Measurements from ENCODE around the gene NEMP1. TPM values are rescaled to one million over a fixed set of nuclear protein-coding genes. Genes with fewer than 3 reads are reported as not detected.
"Not testable (repeated sequence)": the region's sequence is repeated elsewhere in the genome, so short reads cannot be mapped to it uniquely, and the experiment has no call there.

NEMP1 gene
- total RNA-seq, 6 experiments from 2014 or later = 13.0 to 22.1 (median 20.7) TPM

DNA sequence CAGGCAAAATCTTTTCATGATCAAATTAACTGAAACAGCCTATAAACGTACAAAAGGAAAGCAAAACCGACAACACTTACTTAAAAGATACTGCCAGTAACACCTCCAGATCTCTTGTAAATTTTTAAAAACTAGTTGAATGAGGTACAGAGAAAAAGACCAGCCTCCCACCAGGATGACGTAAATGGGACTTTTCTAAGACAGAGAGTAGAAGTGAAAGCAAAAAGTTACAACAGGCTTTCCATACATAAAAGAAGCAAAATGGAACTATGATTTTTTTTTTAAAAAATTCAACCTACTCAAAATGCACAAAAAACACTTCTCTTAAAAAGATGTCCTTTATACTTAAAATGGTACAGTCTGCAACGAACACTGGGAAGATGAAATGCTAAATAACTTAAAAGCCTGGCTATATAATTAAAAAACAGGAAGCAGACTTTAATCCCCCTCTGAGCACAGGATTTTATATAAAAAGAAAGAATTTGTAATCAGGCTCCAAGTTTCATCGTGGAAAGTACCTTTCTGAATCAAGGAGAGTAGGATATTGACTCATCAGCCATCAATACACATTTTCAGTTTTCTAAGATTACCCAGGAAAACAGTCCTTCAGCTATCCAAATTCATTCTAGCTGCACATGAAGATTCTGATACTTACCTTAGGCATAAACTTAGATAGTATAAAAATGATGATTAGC is 14.5 kb downstream of the NEMP1 start:
- no peak overlapping the region for H3K27ac Mint-ChIP-seq
- no peak for DNase-seq
- H3K27me3 Mint-ChIP-seq (ENCODE audit: insufficient read depth) = peaks cover 1% of the 10 kb centered on the region; the same call in 1 of the 2 replicates
- peaks cover 4% of the 10 kb centered on the region; the same call in 1 of the 2 replicates for H3K4me1 Mint-ChIP-seq (ENCODE audit: low read depth)
- H3K36me3 Mint-ChIP-seq (ENCODE audit: low read depth) = no peaks in the 10 kb centered on the region; the same call in 1 of the 2 replicates
- H3K4me3 Mint-ChIP-seq = no peak overlapping the region
- TF ChIP-seq, protein P1, sequence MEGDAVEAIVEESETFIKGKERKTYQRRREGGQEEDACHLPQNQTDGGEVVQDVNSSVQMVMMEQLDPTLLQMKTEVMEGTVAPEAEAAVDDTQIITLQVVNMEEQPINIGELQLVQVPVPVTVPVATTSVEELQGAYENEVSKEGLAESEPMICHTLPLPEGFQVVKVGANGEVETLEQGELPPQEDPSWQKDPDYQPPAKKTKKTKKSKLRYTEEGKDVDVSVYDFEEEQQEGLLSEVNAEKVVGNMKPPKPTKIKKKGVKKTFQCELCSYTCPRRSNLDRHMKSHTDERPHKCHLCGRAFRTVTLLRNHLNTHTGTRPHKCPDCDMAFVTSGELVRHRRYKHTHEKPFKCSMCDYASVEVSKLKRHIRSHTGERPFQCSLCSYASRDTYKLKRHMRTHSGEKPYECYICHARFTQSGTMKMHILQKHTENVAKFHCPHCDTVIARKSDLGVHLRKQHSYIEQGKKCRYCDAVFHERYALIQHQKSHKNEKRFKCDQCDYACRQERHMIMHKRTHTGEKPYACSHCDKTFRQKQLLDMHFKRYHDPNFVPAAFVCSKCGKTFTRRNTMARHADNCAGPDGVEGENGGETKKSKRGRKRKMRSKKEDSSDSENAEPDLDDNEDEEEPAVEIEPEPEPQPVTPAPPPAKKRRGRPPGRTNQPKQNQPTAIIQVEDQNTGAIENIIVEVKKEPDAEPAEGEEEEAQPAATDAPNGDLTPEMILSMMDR (IDR thresholded peaks at IDR 0.05) = no peak
- H3K9me3 Mint-ChIP-seq = no peaks in the 10 kb centered on the region

DNA sequence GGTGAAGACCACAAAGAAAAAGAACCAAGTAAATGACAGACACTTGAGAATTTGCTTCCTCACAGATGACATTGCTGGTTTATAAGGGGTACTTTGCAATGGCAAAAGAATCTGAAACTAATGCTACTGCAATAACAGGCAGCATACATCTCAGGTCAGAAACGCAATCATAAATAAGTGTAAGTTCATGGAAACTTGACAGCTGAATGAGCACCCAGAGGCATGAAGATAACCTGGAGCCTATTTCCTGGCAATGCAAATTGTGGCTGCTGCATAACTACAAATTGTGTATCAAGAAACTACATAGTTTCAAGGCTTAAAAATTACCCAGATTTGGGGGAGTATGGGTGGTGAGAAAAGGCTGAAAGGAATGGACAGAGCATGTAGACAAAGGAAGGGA is 20.1 kb downstream of the NEMP1 start:
- TF ChIP-seq, protein P1 (IDR thresholded peaks at IDR 0.05) = no peak
- Mint-ChIP-seq H3K27ac (no peak overlapping the region), H3K4me3 (no peak overlapping the region), H3K27me3 (ENCODE audit: insufficient read depth) (no peaks in the 10 kb centered on the region), H3K4me1 (ENCODE audit: low read depth) (no peaks in the 10 kb centered on the region), H3K36me3 (ENCODE audit: low read depth) (peaks cover 22% of the 10 kb centered on the region), H3K9me3 (no peaks in the 10 kb centered on the region)
- DNase-seq = no peak

DNA sequence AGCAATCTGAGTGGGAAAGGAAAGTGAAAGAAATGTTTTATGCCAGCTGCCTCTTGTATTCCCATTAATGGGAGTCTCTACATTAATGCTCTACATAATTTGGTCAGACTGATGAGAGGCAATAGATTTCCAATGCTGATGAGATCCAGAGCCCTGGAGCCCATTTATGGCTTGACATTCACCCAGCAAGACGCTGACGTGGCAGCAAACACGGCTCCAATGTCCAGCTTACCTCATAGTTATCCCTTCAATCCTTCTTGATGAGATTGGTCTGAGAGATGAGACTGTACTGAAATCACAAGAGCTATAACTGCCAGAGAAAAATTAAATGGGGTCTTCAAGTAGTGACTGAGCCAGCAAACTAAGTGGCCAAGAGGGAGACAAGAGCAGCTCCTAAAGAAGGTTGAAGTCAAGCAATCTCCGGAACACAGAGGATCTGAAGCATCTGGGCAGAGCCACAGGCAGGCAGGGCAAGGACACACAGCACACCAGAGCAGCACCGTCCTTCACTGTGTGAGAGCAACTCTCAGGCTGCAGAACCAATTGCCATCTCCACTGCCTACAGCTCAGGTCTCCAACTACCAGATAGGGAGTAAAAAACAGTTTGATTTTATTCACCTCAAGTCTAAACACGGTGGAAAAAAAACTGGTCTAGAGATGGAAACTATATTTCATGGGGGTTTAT is 21.4 kb downstream of the NEMP1 start:
- Mint-ChIP-seq H3K9me3 (no peaks in the 10 kb centered on the region), H3K4me1 (ENCODE audit: low read depth) (no peaks in the 10 kb centered on the region), H3K4me3 (no peak overlapping the region), H3K36me3 (ENCODE audit: low read depth) (peaks cover 22% of the 10 kb centered on the region), H3K27ac (no peak overlapping the region), H3K27me3 (ENCODE audit: insufficient read depth) (no peaks in the 10 kb centered on the region)
- no peak for DNase-seq
- TF ChIP-seq, protein P1 (IDR thresholded peaks at IDR 0.05) = no peak

DNA sequence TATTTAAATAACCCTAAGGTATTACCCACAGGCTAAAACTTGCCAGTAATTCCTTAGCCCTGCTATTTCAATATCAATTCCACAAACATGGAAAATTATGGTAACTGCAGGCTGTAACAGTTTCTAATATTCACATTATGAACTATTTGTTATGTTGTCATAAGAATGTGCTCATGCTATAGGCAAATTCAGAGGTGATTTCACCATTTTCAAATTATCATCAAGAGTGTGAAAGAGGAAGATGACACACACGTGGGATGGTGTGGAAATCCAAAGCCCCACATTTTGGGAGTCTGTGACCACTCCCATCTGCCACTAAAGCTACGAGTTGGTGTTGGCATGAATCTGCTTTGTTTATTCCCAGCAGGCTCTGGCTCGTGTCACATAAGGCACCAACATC is 22.8 kb downstream of the NEMP1 start:
- Mint-ChIP-seq H3K4me3 (no peak overlapping the region), H3K36me3 (ENCODE audit: low read depth) (peaks cover 22% of the 10 kb centered on the region), H3K9me3 (no peaks in the 10 kb centered on the region), H3K27ac (no peak overlapping the region), H3K4me1 (ENCODE audit: low read depth) (no peaks in the 10 kb centered on the region), H3K27me3 (ENCODE audit: insufficient read depth) (no peaks in the 10 kb centered on the region)
- TF ChIP-seq, protein P1 (IDR thresholded peaks at IDR 0.05) = no peak
- DNase-seq = no peak

DNA sequence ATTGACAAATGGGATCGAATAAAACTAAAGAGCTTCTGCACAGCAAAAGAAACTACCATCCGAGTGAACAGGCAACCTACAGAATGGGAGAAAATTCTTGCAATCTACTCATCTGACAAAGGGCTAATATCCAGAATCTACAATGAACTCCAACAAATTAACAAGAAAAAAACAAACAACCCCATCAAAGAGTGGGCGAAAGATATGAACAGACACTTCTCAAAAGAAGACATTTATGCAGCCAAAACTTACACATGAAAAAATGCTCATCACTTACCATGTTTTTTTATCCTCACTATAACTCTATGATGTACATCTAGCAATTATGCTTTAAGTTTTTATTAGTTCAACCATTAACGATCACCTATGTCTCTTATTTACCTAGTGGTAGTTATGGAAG is 24.7 kb downstream of the NEMP1 start:
- DNase-seq; H3K9me3 Mint-ChIP-seq; H3K27ac Mint-ChIP-seq; H3K4me1 Mint-ChIP-seq (ENCODE audit: low read depth); H3K27me3 Mint-ChIP-seq (ENCODE audit: insufficient read depth); H3K4me3 Mint-ChIP-seq: not testable (repeated sequence)
- H3K36me3 Mint-ChIP-seq (ENCODE audit: low read depth) = peaks cover 21% of the 10 kb centered on the region

DNA sequence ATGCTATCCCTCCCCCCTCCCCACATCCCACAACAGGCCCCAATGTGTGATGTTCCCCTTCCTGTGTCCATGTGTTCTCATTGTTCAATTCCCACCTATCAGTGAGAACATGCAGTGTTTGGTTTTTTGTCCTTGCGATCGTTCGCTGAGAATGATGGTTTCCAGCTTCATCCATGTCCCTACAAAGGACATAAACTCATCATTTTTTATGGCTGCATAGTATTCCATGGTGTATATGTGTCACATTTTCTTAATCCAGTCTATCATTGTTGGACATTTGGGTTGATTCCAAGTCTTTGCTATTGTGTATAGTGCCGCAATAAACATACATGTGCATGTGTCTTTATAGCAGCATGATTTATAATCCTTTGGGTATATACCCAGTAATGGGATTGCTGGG is 25.4 kb downstream of the NEMP1 start:
- not testable (repeated sequence) for H3K9me3 Mint-ChIP-seq; H3K4me1 Mint-ChIP-seq (ENCODE audit: low read depth); H3K4me3 Mint-ChIP-seq; DNase-seq; H3K27me3 Mint-ChIP-seq (ENCODE audit: insufficient read depth); H3K27ac Mint-ChIP-seq
- peaks cover 13% of the 10 kb centered on the region for H3K36me3 Mint-ChIP-seq (ENCODE audit: low read depth)

Data from HFFc6 (cell line).